ENCODE measurements around the gene TENT5C.

TENT5C gene

GRCh38 chr1:117633068-117633345 is 27.2 kb downstream of the TENT5C start:
- Histone ChIP-seq H3K4me3 (ENCODE audit: insufficient read depth, low read depth, low read length, poor library complexity, severe bottlenecking) (no peak overlapping the region), H3K36me3 (ENCODE audit: control insufficient read depth, insufficient read depth, low read length) (no peaks in the 10 kb centered on the region), H3K4me1 (ENCODE audit: control insufficient read depth, insufficient read depth, low read length, poor library complexity, severe bottlenecking) (no peaks in the 10 kb centered on the region), H3K27me3 (replicated peaks; ENCODE audit: control insufficient read depth, insufficient read depth, low read length, poor library complexity, severe bottlenecking) (no peaks in the 10 kb centered on the region), H3K9me3 (ENCODE audit: control insufficient read depth, low read length) (no peaks in the 10 kb centered on the region), H3K27ac (ENCODE audit: insufficient read depth, low read length, poor library complexity, severe bottlenecking) (no peak overlapping the region)
- DNase-seq: no peak

GRCh38 chr1:117633423-117633822 is 27.6 kb downstream of the TENT5C start:
- Histone ChIP-seq H3K27ac (ENCODE audit: insufficient read depth, low read length, poor library complexity, severe bottlenecking) (no peak overlapping the region), H3K27me3 (replicated peaks; ENCODE audit: control insufficient read depth, insufficient read depth, low read length, poor library complexity, severe bottlenecking) (no peaks in the 10 kb centered on the region), H3K4me1 (ENCODE audit: control insufficient read depth, insufficient read depth, low read length, poor library complexity, severe bottlenecking) (no peaks in the 10 kb centered on the region), H3K4me3 (ENCODE audit: insufficient read depth, low read depth, low read length, poor library complexity, severe bottlenecking) (no peak overlapping the region), H3K9me3 (ENCODE audit: control insufficient read depth, low read length) (no peaks in the 10 kb centered on the region), H3K36me3 (ENCODE audit: control insufficient read depth, insufficient read depth, low read length) (no peaks in the 10 kb centered on the region)
- no peak for DNase-seq

GRCh38 chr1:117633936-117634335 is 28.1 kb downstream of the TENT5C start:
- H3K4me1 ChIP-seq (ENCODE audit: control insufficient read depth, insufficient read depth, low read length, poor library complexity, severe bottlenecking): no peaks in the 10 kb centered on the region
- DNase-seq: no peak
- H3K4me3 ChIP-seq (ENCODE audit: insufficient read depth, low read depth, low read length, poor library complexity, severe bottlenecking): no peak overlapping the region
- no peaks in the 10 kb centered on the region for H3K9me3 ChIP-seq (ENCODE audit: control insufficient read depth, low read length)
- H3K27ac ChIP-seq (ENCODE audit: insufficient read depth, low read length, poor library complexity, severe bottlenecking): no peak overlapping the region
- H3K36me3 ChIP-seq (ENCODE audit: control insufficient read depth, insufficient read depth, low read length): no peaks in the 10 kb centered on the region
- no peaks in the 10 kb centered on the region for H3K27me3 ChIP-seq (replicated peaks; ENCODE audit: control insufficient read depth, insufficient read depth, low read length, poor library complexity, severe bottlenecking)

- Histone ChIP-seq H3K27ac (ENCODE audit: insufficient read depth, low read length, poor library complexity, severe bottlenecking) (no peak overlapping the region), H3K9me3 (ENCODE audit: control insufficient read depth, low read length) (no peaks in the 10 kb centered on the region), H3K36me3 (ENCODE audit: control insufficient read depth, insufficient read depth, low read length) (no peaks in the 10 kb centered on the region), H3K27me3 (replicated peaks; ENCODE audit: control insufficient read depth, insufficient read depth, low read length, poor library complexity, severe bottlenecking) (no peaks in the 10 kb centered on the region), H3K4me1 (ENCODE audit: control insufficient read depth, insufficient read depth, low read length, poor library complexity, severe bottlenecking) (no peaks in the 10 kb centered on the region), H3K4me3 (ENCODE audit: insufficient read depth, low read depth, low read length, poor library complexity, severe bottlenecking) (no peak overlapping the region)
- no peak for DNase-seq
These were observed 28.8 kb downstream of the TENT5C start for GRCh38 chr1:117634631-117635030.

- no peaks in the 10 kb centered on the region for H3K27me3 ChIP-seq (replicated peaks; ENCODE audit: control insufficient read depth, insufficient read depth, low read length, poor library complexity, severe bottlenecking)
- no peaks in the 10 kb centered on the region for H3K36me3 ChIP-seq (ENCODE audit: control insufficient read depth, insufficient read depth, low read length)
- no peaks in the 10 kb centered on the region for H3K9me3 ChIP-seq (ENCODE audit: control insufficient read depth, low read length)
- no peak overlapping the region for H3K4me3 ChIP-seq (ENCODE audit: insufficient read depth, low read depth, low read length, poor library complexity, severe bottlenecking)
- no peaks in the 10 kb centered on the region for H3K4me1 ChIP-seq (ENCODE audit: control insufficient read depth, insufficient read depth, low read length, poor library complexity, severe bottlenecking)
- DNase-seq: no peak
- H3K27ac ChIP-seq (ENCODE audit: insufficient read depth, low read length, poor library complexity, severe bottlenecking): no peak overlapping the region
These were observed 30.0 kb downstream of the TENT5C start for GRCh38 chr1:117635805-117636204.

- Histone ChIP-seq H3K4me3 (ENCODE audit: insufficient read depth, low read depth, low read length, poor library complexity, severe bottlenecking) (no peak overlapping the region), H3K4me1 (ENCODE audit: control insufficient read depth, insufficient read depth, low read length, poor library complexity, severe bottlenecking) (no peaks in the 10 kb centered on the region), H3K27ac (ENCODE audit: insufficient read depth, low read length, poor library complexity, severe bottlenecking) (no peak overlapping the region), H3K36me3 (ENCODE audit: control insufficient read depth, insufficient read depth, low read length) (no peaks in the 10 kb centered on the region), H3K9me3 (ENCODE audit: control insufficient read depth, low read length) (no peaks in the 10 kb centered on the region), H3K27me3 (replicated peaks; ENCODE audit: control insufficient read depth, insufficient read depth, low read length, poor library complexity, severe bottlenecking) (no peaks in the 10 kb centered on the region)
- DNase-seq: no peak
These were observed 31.0 kb downstream of the TENT5C start for GRCh38 chr1:117636637-117637425.

- H3K27me3 ChIP-seq (replicated peaks; ENCODE audit: control insufficient read depth, insufficient read depth, low read length, poor library complexity, severe bottlenecking): no peaks in the 10 kb centered on the region
- no peak for DNase-seq
- H3K4me3 ChIP-seq (ENCODE audit: insufficient read depth, low read depth, low read length, poor library complexity, severe bottlenecking): no peak overlapping the region
- no peak overlapping the region for H3K27ac ChIP-seq (ENCODE audit: insufficient read depth, low read length, poor library complexity, severe bottlenecking)
- no peaks in the 10 kb centered on the region for H3K9me3 ChIP-seq (ENCODE audit: control insufficient read depth, low read length)
- H3K36me3 ChIP-seq (ENCODE audit: control insufficient read depth, insufficient read depth, low read length): no peaks in the 10 kb centered on the region
- H3K4me1 ChIP-seq (ENCODE audit: control insufficient read depth, insufficient read depth, low read length, poor library complexity, severe bottlenecking): no peaks in the 10 kb centered on the region
These were observed 32.3 kb downstream of the TENT5C start for GRCh38 chr1:117638141-117638540.

GRCh38 chr1:117638759-117639158 is 32.9 kb downstream of the TENT5C start:
- Histone ChIP-seq H3K4me3 (ENCODE audit: insufficient read depth, low read depth, low read length, poor library complexity, severe bottlenecking) (no peak overlapping the region), H3K27ac (ENCODE audit: insufficient read depth, low read length, poor library complexity, severe bottlenecking) (no peak overlapping the region), H3K27me3 (replicated peaks; ENCODE audit: control insufficient read depth, insufficient read depth, low read length, poor library complexity, severe bottlenecking) (no peaks in the 10 kb centered on the region), H3K4me1 (ENCODE audit: control insufficient read depth, insufficient read depth, low read length, poor library complexity, severe bottlenecking) (no peaks in the 10 kb centered on the region), H3K9me3 (ENCODE audit: control insufficient read depth, low read length) (no peaks in the 10 kb centered on the region), H3K36me3 (ENCODE audit: control insufficient read depth, insufficient read depth, low read length) (no peaks in the 10 kb centered on the region)
- no peak for DNase-seq

GRCh38 chr1:117639741-117640140 is 33.9 kb downstream of the TENT5C start:
- no peaks in the 10 kb centered on the region for H3K9me3 ChIP-seq (ENCODE audit: control insufficient read depth, low read length)
- H3K27ac ChIP-seq (ENCODE audit: insufficient read depth, low read length, poor library complexity, severe bottlenecking): no peak overlapping the region
- no peak for DNase-seq
- H3K27me3 ChIP-seq (replicated peaks; ENCODE audit: control insufficient read depth, insufficient read depth, low read length, poor library complexity, severe bottlenecking): no peaks in the 10 kb centered on the region
- H3K4me1 ChIP-seq (ENCODE audit: control insufficient read depth, insufficient read depth, low read length, poor library complexity, severe bottlenecking): no peaks in the 10 kb centered on the region
- no peaks in the 10 kb centered on the region for H3K36me3 ChIP-seq (ENCODE audit: control insufficient read depth, insufficient read depth, low read length)
- H3K4me3 ChIP-seq (ENCODE audit: insufficient read depth, low read depth, low read length, poor library complexity, severe bottlenecking): no peak overlapping the region

GRCh38 chr1:117641536-117641935 is 35.7 kb downstream of the TENT5C start:
- Histone ChIP-seq H3K4me3 (ENCODE audit: insufficient read depth, low read depth, low read length, poor library complexity, severe bottlenecking) (no peak overlapping the region), H3K4me1 (ENCODE audit: control insufficient read depth, insufficient read depth, low read length, poor library complexity, severe bottlenecking) (no peaks in the 10 kb centered on the region)

More at GRCh38 chr1:117641536-117641935, 35.7 kb downstream of the TENT5C start:
- Histone ChIP-seq H3K27ac (ENCODE audit: insufficient read depth, low read length, poor library complexity, severe bottlenecking) (no peak overlapping the region), H3K9me3 (ENCODE audit: control insufficient read depth, low read length) (no peaks in the 10 kb centered on the region), H3K36me3 (ENCODE audit: control insufficient read depth, insufficient read depth, low read length) (no peaks in the 10 kb centered on the region), H3K27me3 (replicated peaks; ENCODE audit: control insufficient read depth, insufficient read depth, low read length, poor library complexity, severe bottlenecking) (no peaks in the 10 kb centered on the region)
- DNase-seq: no peak

Measured in effector memory CD4-positive, alpha-beta T cell (primary cell).